Measurements from ENCODE around the gene POMT2. TPM values are rescaled to one million over a fixed set of nuclear protein-coding genes. Genes with fewer than 3 reads are reported as not detected.
"Not testable (repeated sequence)": the region's sequence is repeated elsewhere in the genome, so short reads cannot be mapped to it uniquely, and the experiment has no call there.

The POMT2 gene
- total and polyA plus RNA-seq, 2 donors (not counting 3 experiments of a cell fraction or from before 2014, with no cell fraction given), result 19.5 to 48.2 TPM

- Histone ChIP-seq H3K36me3 (ENCODE audit: control insufficient read depth in 2 of 2, extremely low read depth in 1 of 2, insufficient read depth in 2 of 2, low read length in 2 of 2) (peaks cover 0 to 3% of the 10 kb centered on the region in 2 experiments), H3K27ac (ENCODE audit: insufficient read depth, low read depth, low read length) (no peak overlapping the region), H3K27me3 (ENCODE audit: control insufficient read depth in 2 of 2, insufficient read depth in 2 of 2, low read length in 2 of 2) (no peaks in the 10 kb centered on the region), H3K4me2 (ENCODE audit: insufficient read depth, low read length) (no peak overlapping the region), H2AFZ (ENCODE audit: low read depth, low read length) (no peak overlapping the region), H3K9me3 (replicated peaks; ENCODE audit: control insufficient read depth, insufficient read depth, low read length) (no peaks in the 10 kb centered on the region), H3K79me2 (ENCODE audit: control insufficient read depth, insufficient read depth, low read length) (no peaks in the 10 kb centered on the region), H4K20me1 (replicated peaks; ENCODE audit: control insufficient read depth, extremely low read depth, insufficient read depth, low read length) (no peaks in the 10 kb centered on the region), H3K4me1 (ENCODE audit: control insufficient read depth, extremely low read depth, insufficient read depth, low read length) (no peaks in the 10 kb centered on the region), H3K4me3 (replicated peaks in 1 of 3; ENCODE audit: insufficient read depth in 1 of 3, low read depth in 1 of 3, low read length in 3 of 3) (no peak overlapping the region), H3K9me1 (replicated peaks; ENCODE audit: control insufficient read depth, extremely low read depth, insufficient read depth, low read length) (no peaks in the 10 kb centered on the region), H3K9ac (replicated peaks; ENCODE audit: extremely low read depth, insufficient read depth, low read length) (no peak overlapping the region)
- POLR2A ChIA-PET, result no interaction called here
- intact Hi-C loops (cut with micrococcal nuclease), result no loop called here
- TF ChIP-seq JUN (IDR thresholded peaks at IDR 0.05; ENCODE audit: borderline replicate concordance, insufficient read depth, insufficient read length, low read depth) (no peak), EZH2 (IDR thresholded peaks at IDR 0.05; ENCODE audit: borderline replicate concordance, low read depth, low read length, severe bottlenecking) (no peak), POLR2A (IDR thresholded peaks at IDR 0.05; ENCODE audit: low read depth, low read length) (no peak), MYC (IDR thresholded peaks at IDR 0.05; ENCODE audit: low read depth, low read length) (no peak), FOS (IDR thresholded peaks at IDR 0.05; ENCODE audit: borderline replicate concordance, insufficient read depth, low read length) (no peak), GATA2 (IDR thresholded peaks at IDR 0.05; ENCODE audit: insufficient read depth, insufficient read length, low read depth, low read length) (no peak), POLR2AphosphoS5 (IDR thresholded peaks at IDR 0.05; ENCODE audit: insufficient read depth, low read depth, low read length) (no peak)
- TF ChIP-seq, protein P1, sequence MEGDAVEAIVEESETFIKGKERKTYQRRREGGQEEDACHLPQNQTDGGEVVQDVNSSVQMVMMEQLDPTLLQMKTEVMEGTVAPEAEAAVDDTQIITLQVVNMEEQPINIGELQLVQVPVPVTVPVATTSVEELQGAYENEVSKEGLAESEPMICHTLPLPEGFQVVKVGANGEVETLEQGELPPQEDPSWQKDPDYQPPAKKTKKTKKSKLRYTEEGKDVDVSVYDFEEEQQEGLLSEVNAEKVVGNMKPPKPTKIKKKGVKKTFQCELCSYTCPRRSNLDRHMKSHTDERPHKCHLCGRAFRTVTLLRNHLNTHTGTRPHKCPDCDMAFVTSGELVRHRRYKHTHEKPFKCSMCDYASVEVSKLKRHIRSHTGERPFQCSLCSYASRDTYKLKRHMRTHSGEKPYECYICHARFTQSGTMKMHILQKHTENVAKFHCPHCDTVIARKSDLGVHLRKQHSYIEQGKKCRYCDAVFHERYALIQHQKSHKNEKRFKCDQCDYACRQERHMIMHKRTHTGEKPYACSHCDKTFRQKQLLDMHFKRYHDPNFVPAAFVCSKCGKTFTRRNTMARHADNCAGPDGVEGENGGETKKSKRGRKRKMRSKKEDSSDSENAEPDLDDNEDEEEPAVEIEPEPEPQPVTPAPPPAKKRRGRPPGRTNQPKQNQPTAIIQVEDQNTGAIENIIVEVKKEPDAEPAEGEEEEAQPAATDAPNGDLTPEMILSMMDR (IDR thresholded peaks at IDR 0.05; ENCODE audit: extremely low read depth in 1 of 2, insufficient read depth in 1 of 2, low read depth in 1 of 2, low read length in 2 of 2), result no peak
- TF ChIP-seq, protein P2, sequence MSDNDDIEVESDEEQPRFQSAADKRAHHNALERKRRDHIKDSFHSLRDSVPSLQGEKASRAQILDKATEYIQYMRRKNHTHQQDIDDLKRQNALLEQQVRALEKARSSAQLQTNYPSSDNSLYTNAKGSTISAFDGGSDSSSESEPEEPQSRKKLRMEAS (IDR thresholded peaks at IDR 0.05; ENCODE audit: insufficient read depth, insufficient read length), result no peak
- FAIRE-seq, result no peak
- no TSS peak for BruUV-seq (replicated peaks)
- no peak for DNase-seq (ENCODE audit: low read depth, low spot score)
- CTCF ChIA-PET, result no interaction called here
- dilution Hi-C loops (cut with MboI; ENCODE audit: extremely low pct_ligation_motif_present, low sequenced_read_pairs), result no loop called here
Observed at GRCh38 chr14:77337880-77338279, 17.2 kb upstream of the POMT2 start.

- H3K4me3 ChIP-seq (replicated peaks in 1 of 3; ENCODE audit: insufficient read depth in 1 of 3, low read depth in 1 of 3, low read length in 3 of 3); H3K79me2 ChIP-seq (ENCODE audit: control insufficient read depth, insufficient read depth, low read length); intact Hi-C loops (cut with micrococcal nuclease); FAIRE-seq; H3K36me3 ChIP-seq (ENCODE audit: control insufficient read depth in 2 of 2, extremely low read depth in 1 of 2, insufficient read depth in 2 of 2, low read length in 2 of 2); dilution Hi-C loops (cut with MboI; ENCODE audit: extremely low pct_ligation_motif_present, low sequenced_read_pairs); H4K20me1 ChIP-seq (replicated peaks; ENCODE audit: control insufficient read depth, extremely low read depth, insufficient read depth, low read length); H3K9me3 ChIP-seq (replicated peaks; ENCODE audit: control insufficient read depth, insufficient read depth, low read length); H3K27ac ChIP-seq (ENCODE audit: insufficient read depth, low read depth, low read length); POLR2A ChIA-PET; BruUV-seq (replicated peaks); H3K27me3 ChIP-seq (ENCODE audit: control insufficient read depth in 2 of 2, insufficient read depth in 2 of 2, low read length in 2 of 2); H2AFZ ChIP-seq (ENCODE audit: low read depth, low read length); H3K9me1 ChIP-seq (replicated peaks; ENCODE audit: control insufficient read depth, extremely low read depth, insufficient read depth, low read length); H3K9ac ChIP-seq (replicated peaks; ENCODE audit: extremely low read depth, insufficient read depth, low read length); H3K4me2 ChIP-seq (ENCODE audit: insufficient read depth, low read length); DNase-seq (ENCODE audit: low read depth, low spot score); H3K4me1 ChIP-seq (ENCODE audit: control insufficient read depth, extremely low read depth, insufficient read depth, low read length): not testable (repeated sequence)
- CTCF ChIA-PET, result interaction anchor here (0.6 kb wide), 1 partner anchor 100 kb away, joined by 3 read pairs; no protein-coding TSS in a partner anchor
Observed at GRCh38 chr14:77337255-77337654, 16.6 kb upstream of the POMT2 start.
